ENCODE data around the gene SLC38A9. TPM values are rescaled to one million over a fixed set of nuclear protein-coding genes. Genes with fewer than 3 reads are reported as not detected.

Gene SLC38A9
- total and polyA plus RNA-seq, 4 donors = 11.4 to 31.0 (median 18.6) TPM

- 39% methylated on average over 2 of the region's 2 CpGs for WGBS
- H3K36me3 ChIP-seq (ENCODE audit: control insufficient read depth in 4 of 4, insufficient read depth in 3 of 4, low read depth in 1 of 4, low read length in 3 of 4) = no peaks in the 10 kb centered on the region
- TF ChIP-seq CTCF (IDR thresholded peaks at IDR 0.05; ENCODE audit: low read depth, low read length, missing input control) (no peak), YY1 (IDR thresholded peaks at IDR 0.05) (no peak), HNF4G (IDR thresholded peaks at IDR 0.05) (no peak), NR2F2 (IDR thresholded peaks at IDR 0.05) (no peak), ZBTB33 (IDR thresholded peaks at IDR 0.05) (no peak), JUND (IDR thresholded peaks at IDR 0.05) (no peak), GABPA (IDR thresholded peaks at IDR 0.05 in 1 of 2, conservative IDR thresholded peaks at IDR 0.05 in 1 of 2) (no peak), EGR1 (IDR thresholded peaks at IDR 0.05; ENCODE audit: low read depth in 2 of 2) (no peak), FOXA1 (IDR thresholded peaks at IDR 0.05) (no peak), SP1 (IDR thresholded peaks at IDR 0.05) (no peak), HNF4A (conservative IDR thresholded peaks at IDR 0.05) (no peak), RAD21 (IDR thresholded peaks at IDR 0.05) (no peak), REST (IDR thresholded peaks at IDR 0.05) (no peak), ATF3 (IDR thresholded peaks at IDR 0.05) (no peak), RXRA (IDR thresholded peaks at IDR 0.05) (no peak), FOXA2 (IDR thresholded peaks at IDR 0.05) (no peak), MAX (IDR thresholded peaks at IDR 0.05) (no peak), TAF1 (conservative IDR thresholded peaks at IDR 0.05) (no peak)
- no peak overlapping the region for H3K4me3 ChIP-seq (ENCODE audit: low read depth in 1 of 3, low read length in 3 of 3)
- no peak overlapping the region for H3K27ac ChIP-seq (ENCODE audit: low read depth in 1 of 2, low read length in 2 of 2)
- H3K9ac ChIP-seq (ENCODE audit: low read depth in 1 of 2, low read length in 2 of 2) = no peak overlapping the region
- DNase-seq (ENCODE audit: low spot score) = no peak
- no peaks in the 10 kb centered on the region for H3K27me3 ChIP-seq (ENCODE audit: control insufficient read depth in 4 of 4, insufficient read depth in 4 of 4, low read length in 3 of 4)
- no peaks in the 10 kb centered on the region for H3K9me3 ChIP-seq (ENCODE audit: control insufficient read depth in 4 of 4, low read length in 3 of 4)
- H3K4me1 ChIP-seq (ENCODE audit: control insufficient read depth in 4 of 4, insufficient read depth in 4 of 4, low read length in 3 of 4) = no peaks in the 10 kb centered on the region
Measured at GRCh38 chr5:55674340-55674739, 37.8 kb downstream of the SLC38A9 start.

Measured in liver (tissue), 9 donors.